Right renal pelvis (tissue), 4 donors: ENCODE measurements around the gene EXOC3L1. TPM values are rescaled to one million over a fixed set of nuclear protein-coding genes. Genes with fewer than 3 reads are reported as not detected.
A peak's percentile ranks its signal among the peaks of the same experiment; 100 is the strongest.

Experiments
- DNase-seq, 4 donors: peaks; one replicate each; pipeline ENCODE4 v3.0.0-alpha.2; 2013; ENCODE audit warnings: low read depth in 4 of 4, low spot score in 3 of 4, missing footprints in 1 of 4
- polyA plus RNA-seq, 4 donors: library from polyadenylated mRNA; unstranded; fragments of 120-200 nt; gene quantifications; one replicate each; pipeline ENCODE4 v1.2.1, GENCODE V29; 2013; ENCODE audit not compliant: insufficient read length in 4 of 4

Gene EXOC3L1
- polyA plus RNA-seq, 4 donors = 4.6 to 7.8 (median 5.3) TPM

GRCh38 chr16:67166598-67167168, 23.3 kb downstream of the EXOC3L1 start:
- DNase-seq = no peak

- no peak for DNase-seq
Measured at GRCh38 chr16:67166110-67166547, 23.8 kb downstream of the EXOC3L1 start.

- DNase-seq = no peak
Measured at GRCh38 chr16:67165121-67166078, 24.5 kb downstream of the EXOC3L1 start.

GRCh38 chr16:67164599-67165061, 25.3 kb downstream of the EXOC3L1 start, which contains the start of gene HSF4:
HSF4 (plus strand) TSS chr16:67164745; CDS start chr16:67164812, 67 bp downstream.
- DNase-seq = no peak

- DNase-seq = no peak
Measured at GRCh38 chr16:67163999-67164558, 25.9 kb downstream of the EXOC3L1 start.

- no peak for DNase-seq
Measured at GRCh38 chr16:67163164-67163998, 26.6 kb downstream of the EXOC3L1 start.

- DNase-seq = no peak
Measured at GRCh38 chr16:67162506-67163163, 27.3 kb downstream of the EXOC3L1 start.

- DNase-seq = no peak
Measured at GRCh38 chr16:67161595-67162058, 28.3 kb downstream of the EXOC3L1 start.

GRCh38 chr16:67158637-67159600, 31.0 kb downstream of the EXOC3L1 start:
- no peak for DNase-seq

GRCh38 chr16:67157892-67158635, 31.9 kb downstream of the EXOC3L1 start:
- DNase-seq = no peak

GRCh38 chr16:67157106-67157748, 32.7 kb downstream of the EXOC3L1 start:
- DNase-seq = no peak

GRCh38 chr16:67156143-67156844, 33.6 kb downstream of the EXOC3L1 start:
- no peak for DNase-seq

- DNase-seq = peak in 1 of 4 donors; percentile 85
Measured at GRCh38 chr16:67155295-67156142, 34.4 kb downstream of the EXOC3L1 start.

GRCh38 chr16:67154578-67155294, 35.2 kb downstream of the EXOC3L1 start:
- DNase-seq = no peak

- DNase-seq = no peak
Measured at GRCh38 chr16:67151431-67152097, 38.4 kb downstream of the EXOC3L1 start.
